HL-60 (cell line): ENCODE results near the gene CMIP.

Source experiments
- CTCF ChIP-seq: IDR thresholded peaks from one replicate; pipeline ENCODE4 v1.5.1; 2011; ENCODE audit warnings: low read length, control low read depth, inconsistent platforms; ENCODE audit not compliant: insufficient read depth
- POLR2AphosphoS5 ChIP-seq: IDR thresholded peaks from 2 replicates; pipeline ENCODE4 v1.6.1; 2012; ENCODE audit warnings: low read depth
- REST ChIP-seq: IDR thresholded peaks from 2 replicates; pipeline ENCODE4 v1.6.1; 2012; ENCODE audit warnings: low read depth; ENCODE audit not compliant: insufficient replicate concordance
- SPI1 ChIP-seq: IDR thresholded peaks from 2 replicates; pipeline ENCODE4 v1.6.1; 2012; ENCODE audit warnings: low read depth, mild to moderate bottlenecking, borderline replicate concordance

- no peak for TF ChIP-seq POLR2AphosphoS5
- TF ChIP-seq CTCF: no peak
- TF ChIP-seq SPI1: no peak
- TF ChIP-seq REST: no peak
Observed at GRCh38 chr16:81739503-81739902, 294.9 kb downstream of the CMIP start.
